Eye (tissue), 1 donor: ENCODE measurements around the gene WFDC2.
"Not testable (repeated sequence)": the region's sequence is repeated elsewhere in the genome, so short reads cannot be mapped to it uniquely, and the experiment has no call there.

Experiments used
- DNase-seq: peaks from one replicate; pipeline ENCODE4 v3.0.0-alpha.2; 2015

The WFDC2 gene

GRCh38 chr20:45452772-45453691 lies 16.5 kb upstream of the WFDC2 start:
- no peak for DNase-seq

DNA sequence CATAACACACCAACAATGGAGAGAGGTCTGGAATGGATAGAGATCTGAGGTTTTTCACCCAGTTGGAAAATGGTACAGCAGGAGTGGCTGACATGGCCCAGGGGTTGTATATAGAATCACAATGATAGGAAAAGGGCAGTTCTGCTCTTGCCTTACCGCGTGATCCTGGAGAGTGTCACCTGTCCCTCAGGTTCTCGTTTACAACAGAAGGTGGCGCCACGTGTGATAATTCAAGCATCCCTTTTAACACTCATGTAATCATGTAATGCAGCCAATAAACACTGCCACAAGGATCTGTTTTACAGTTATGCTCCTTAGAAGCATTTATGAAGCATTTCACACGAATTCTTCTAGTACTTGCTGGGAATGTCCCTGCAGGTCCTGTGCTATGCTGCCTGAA lies 12.9 kb upstream of the WFDC2 start:
- peak; percentile 37 for DNase-seq

DNA sequence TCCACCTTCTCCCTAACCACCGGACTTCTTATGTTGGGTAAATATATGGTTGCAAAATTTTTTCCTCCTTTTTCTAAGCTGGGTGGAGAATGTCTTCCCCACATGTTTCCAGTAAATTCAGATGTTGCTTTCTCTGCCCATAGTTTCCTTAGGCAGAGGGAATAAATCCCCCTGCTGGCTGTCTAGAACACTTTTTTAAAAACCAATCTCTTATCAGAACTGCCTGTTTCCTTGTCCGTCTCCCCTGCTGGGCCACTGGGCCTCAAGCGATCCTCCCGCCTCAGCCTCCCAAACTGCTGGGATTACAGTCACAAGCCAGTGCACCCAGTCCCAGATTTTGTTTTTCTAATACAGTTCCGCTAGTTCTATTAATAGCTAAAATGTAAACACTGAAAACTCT lies 9.9 kb upstream of the WFDC2 start:
- no peak for DNase-seq

DNA sequence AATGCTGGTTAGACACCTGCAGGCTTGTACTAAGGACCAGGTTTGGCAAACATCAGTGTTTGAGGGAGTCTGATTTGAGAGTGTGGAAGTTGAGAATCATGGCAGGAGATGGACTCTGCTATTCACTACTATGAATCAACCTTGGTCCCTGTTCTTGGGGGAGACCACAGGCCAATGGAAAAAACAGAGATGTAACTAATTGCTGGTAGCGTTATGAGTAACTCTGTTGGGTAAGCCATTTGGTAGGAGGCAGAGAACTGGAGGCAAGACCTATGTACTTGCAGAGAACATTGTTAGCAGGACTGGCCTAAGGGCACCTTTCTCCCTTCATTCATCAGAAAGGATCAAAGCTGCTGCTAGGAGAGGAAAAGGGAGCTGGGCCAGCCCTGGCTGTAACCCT lies 8.3 kb upstream of the WFDC2 start:
- DNase-seq = no peak

DNA sequence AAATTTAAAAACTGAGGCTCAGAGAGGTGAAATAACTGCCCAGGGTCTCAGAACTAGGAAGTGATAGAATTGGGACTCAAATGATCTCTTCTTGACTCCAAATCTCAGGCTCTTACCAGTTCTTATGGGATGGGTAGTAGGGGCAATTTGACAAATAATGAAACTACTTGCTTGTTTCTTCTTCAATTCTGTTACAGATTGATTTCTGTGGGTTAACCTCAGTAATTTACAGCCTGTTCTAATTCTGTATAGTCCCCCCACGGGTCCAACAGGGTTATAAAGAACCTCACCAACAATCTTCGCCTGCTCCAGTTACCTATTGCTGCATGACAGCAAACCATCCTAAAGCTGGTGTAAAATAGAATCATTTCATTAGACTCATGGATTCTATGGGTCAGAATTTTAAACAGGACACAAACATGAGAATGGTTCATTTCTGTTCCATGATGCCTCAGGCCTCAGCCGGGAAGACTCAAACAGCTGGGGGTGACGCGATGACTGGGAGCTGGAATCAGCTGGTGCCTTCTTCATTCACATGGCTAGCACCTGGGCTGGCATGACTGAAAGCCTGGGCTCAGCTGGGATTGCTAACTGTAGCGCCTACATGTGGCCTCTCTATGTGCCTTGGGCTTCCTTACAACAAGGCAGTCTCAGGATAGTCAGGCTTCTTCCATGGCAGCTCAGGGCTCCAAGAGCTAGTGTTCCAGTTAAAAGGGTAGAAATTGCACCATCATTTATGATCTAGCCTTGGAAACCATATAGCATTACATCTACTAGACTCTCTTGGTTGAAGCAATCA lies 6.6 kb upstream of the WFDC2 start:
- DNase-seq = no peak

DNA sequence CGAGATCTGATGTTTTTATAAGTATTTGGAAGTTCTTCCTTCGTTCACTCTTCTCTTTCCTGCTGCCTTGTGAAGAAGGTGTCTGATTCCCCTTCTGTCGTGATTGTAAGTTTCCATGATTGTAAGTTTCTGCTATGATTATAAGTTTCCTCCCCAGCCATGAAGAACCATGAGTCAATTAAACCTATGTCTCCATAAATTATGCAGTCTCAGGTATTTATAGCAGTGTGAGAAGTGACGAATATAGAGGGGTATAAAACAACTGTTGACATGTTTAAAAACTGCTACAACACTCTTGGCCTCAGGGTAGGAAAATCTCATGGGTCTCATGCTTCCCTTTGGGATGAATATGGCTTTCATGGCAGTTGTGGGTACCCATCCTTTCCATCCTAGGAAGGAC lies 5.8 kb upstream of the WFDC2 start:
- DNase-seq = no peak

GRCh38 chr20:45465491-45466266 lies 3.9 kb upstream of the WFDC2 start:
- DNase-seq = no peak

DNA sequence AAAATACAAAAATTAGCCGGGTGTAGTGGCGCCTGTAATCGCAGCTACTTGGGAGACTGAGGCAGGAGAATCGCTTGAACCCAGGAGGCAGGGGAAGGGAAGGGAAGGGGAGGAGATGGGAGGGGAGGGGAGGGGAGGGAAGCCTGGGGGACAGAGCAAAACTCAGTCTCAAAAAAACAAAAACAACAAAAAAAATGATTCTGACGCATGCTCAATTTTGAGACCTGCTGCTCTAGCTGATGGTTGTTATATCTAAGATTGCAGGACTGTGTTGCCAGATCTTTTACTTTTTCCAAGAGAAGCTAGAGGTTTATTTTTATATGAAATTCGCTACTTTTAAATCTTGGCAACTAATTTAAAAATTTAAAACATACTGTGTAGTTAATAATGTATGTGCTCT lies 2.4 kb upstream of the WFDC2 start:
- DNase-seq = no peak

- no peak for DNase-seq
Measured at GRCh38 chr20:45467861-45468260, 1.7 kb upstream of the WFDC2 start.

DNA sequence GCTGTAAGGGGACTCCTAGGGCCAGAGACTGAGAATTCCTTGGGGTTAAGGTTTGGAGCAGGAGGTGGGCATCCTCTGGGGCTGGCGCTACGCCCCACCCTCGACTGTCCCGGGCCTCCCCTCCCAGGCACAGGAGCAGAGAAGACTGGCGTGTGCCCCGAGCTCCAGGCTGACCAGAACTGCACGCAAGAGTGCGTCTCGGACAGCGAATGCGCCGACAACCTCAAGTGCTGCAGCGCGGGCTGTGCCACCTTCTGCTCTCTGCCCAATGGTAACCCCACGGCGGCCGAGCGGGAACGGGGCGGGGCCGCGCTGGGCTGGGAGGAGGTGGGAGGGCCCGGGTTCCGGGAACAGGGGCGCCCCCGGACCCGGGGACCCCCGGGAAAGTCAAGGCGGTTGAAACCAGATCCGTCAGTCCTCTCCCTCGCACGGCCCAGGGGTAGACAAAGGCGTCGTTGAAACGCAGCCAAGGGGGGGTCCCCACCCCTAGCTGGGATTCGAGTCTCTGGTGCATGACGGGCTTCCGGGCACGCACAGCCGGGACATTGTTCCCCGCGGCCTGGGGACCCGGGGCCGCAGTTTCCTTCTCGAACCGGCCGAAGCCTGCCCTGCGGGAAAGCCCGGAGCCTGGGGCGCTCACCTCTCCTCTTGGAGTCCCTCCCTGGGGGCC lies 844 bp downstream of the WFDC2 start:
- peak; percentile 81 for DNase-seq

DNA sequence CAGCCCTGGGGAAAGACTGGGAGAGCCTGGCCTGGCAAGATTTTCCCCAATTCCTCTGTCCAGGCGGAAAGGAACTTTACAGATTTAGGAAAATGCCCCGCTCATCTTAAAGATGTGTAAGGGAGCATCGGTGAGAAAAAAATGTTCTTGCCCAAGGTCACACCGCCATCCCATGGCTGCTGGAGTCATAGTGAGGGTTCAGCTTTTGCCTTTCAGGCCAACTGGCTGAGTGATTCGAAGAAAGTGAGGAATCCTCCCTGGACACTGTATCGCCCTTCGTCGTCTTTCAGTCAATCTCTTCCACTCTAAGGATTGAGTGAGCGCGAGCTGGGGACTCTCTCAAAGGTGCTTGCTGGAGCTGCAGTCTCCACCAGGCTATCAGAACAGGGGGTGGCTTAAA lies 1.4 kb downstream of the WFDC2 start:
- DNase-seq = peak; percentile 69

DNA sequence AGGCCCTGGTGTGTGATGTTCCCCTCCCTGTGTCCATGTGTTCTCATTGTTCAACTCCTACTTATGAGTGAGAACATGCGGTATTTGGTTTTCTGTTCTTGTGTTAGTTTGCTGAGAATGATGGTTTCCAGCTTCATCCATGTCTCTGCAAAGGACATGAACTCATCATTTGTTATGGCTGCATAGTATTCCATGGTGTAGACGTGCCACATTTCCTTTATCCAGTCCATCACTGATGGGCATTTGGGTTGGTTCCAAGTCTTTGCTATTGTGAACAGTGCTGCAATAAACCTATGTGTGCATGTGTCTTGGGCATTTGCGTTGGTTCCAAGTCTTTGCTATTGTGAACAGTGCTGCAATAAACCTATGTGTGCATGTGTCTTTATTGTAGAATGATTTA lies 2.7 kb downstream of the WFDC2 start:
- not testable (repeated sequence) for DNase-seq

DNA sequence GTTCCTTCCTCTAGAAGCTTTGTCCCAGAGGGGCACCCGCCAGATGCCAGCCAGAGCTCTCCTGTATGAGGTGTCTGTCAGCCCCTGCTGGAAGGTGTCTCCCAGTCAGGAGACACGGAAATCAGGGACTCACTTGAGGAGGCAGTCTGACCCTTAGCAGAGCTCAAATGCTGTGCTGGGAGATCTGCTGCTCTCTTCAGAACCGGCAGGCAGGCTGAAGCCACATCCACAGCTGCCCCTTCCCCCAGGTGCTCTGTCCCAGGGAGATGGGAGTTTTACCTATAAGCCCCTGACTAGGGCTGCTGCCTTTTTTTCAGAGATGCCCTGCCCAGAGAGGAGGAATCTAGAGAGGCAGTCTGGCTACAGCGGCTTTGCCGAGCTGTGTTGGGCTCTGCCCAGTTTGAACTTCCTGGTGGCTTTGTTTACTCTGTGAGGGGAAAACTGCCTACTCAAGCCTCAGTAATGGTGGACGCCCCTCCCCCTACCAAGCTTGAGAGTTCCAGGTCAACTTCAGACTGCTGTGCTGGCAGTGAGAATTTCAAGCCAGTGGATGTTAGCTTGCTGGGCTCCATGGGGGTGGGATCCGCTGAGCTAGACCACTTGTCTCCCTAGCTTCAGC lies 8.1 kb downstream of the WFDC2 start:
- not testable (repeated sequence) for DNase-seq

DNA sequence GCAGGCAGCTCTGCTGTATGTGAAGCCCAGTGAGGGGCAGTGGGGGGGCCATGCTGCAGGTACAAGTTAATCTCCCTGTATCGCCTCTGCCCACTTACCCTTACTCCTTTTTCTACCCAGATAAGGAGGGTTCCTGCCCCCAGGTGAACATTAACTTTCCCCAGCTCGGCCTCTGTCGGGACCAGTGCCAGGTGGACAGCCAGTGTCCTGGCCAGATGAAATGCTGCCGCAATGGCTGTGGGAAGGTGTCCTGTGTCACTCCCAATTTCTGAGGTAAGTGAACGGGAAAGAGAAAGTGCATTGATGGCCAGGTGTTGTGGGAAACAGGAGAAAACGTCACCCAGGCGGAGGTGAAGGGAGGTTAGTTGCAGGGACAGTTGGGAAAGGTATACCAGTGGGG lies 10.3 kb downstream of the WFDC2 start:
- DNase-seq = no peak

- no peak for DNase-seq
Measured at GRCh38 chr20:45484676-45485075, 15.1 kb downstream of the WFDC2 start.

DNA sequence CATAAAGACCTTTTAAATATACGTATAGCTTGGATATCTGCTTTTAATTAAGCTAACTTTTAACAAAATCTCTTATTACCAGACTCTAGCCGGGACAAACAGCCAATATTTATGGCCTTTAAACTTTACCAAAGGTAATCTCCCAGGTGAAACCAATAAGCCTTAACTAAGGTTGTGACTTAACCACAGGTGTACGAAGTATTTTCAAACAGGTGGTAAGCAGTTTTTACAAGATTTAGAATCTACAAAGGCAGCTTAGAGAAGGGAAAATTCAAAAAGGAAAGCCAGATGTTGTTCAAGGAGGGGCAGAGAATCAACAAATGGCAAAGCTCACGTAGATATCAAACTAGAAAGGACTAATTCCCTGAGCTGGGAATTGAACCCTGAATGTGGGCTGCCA lies 15.8 kb downstream of the WFDC2 start:
- DNase-seq = no peak

- no peak for DNase-seq
Measured at GRCh38 chr20:45487231-45487635, 17.7 kb downstream of the WFDC2 start.

GRCh38 chr20:45489083-45489531 lies 19.6 kb downstream of the WFDC2 start:
- no peak for DNase-seq

- no peak for DNase-seq
Measured at GRCh38 chr20:45495501-45495941, 26.0 kb downstream of the WFDC2 start.

GRCh38 chr20:45496166-45496565 lies 26.6 kb downstream of the WFDC2 start:
- DNase-seq = no peak

DNA sequence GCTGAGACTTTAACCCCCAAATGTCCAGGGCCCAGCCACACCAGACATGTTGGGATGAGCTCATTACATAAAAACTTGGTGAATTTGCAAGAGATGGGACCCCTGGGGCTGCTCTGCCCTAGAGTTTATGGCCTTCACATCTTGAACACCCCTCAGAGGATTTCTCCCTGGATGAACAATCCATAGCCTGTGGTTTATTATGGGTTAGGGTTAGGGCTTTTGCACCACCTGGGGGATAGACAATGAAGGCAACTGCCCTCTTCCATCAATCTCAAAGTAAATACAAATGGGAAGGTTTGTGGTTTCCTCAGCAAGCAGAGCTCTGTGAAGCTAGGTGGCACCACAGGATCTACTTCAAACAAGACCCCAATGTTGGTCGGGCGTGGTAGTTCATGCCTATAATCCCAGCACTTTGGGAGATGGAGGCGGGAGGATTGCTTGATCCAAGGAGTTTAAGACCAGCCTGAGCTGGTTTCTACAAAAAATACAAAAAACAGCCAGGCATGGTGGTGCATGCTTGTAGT lies 28.5 kb downstream of the WFDC2 start:
- no peak for DNase-seq

DNA sequence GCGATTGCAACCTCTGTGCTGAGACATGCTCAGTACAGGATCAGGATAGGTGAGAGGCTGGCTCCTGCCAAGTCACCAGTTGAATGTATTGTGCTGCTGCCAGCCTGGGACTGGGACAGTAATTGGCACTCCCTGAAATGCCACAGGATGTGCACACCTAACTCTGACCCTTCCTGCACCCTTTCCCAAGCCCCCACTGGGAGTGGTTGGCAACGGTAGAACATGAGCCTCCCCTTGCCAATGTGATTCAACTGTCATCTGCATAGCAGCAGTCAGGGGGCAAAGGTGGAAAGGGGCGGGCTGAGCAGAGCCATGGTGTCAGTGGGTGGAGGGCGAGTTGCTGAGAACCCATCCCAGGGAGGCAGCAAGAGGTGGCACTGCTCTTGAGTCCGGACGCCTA lies 30.5 kb downstream of the WFDC2 start:
- DNase-seq = no peak
